ENCODE data around the gene PLAA. TPM values are rescaled to one million over a fixed set of nuclear protein-coding genes. Genes with fewer than 3 reads are reported as not detected.

Gene PLAA
- total RNA-seq = 10 to 100 TPM; 18.0 to 27.7 (median 23.8) TPM

- TF ChIP-seq POLR2A (IDR thresholded peaks at IDR 0.05) (peak in 2 of 4 donors; percentile 18 to 51), CTCF (IDR thresholded peaks at IDR 0.05) (peak in 3 of 6 experiments; percentile 18 to 35 (median 20))
- WGBS, 2 donors = 0 to 1% methylated on average over 17 to 36 of the region's 76 CpGs
- peaks cover 18 to 50% (median 20%) of the 10 kb centered on the region in 3 donors for H3K4me1 ChIP-seq
- H3K9me3 ChIP-seq = no peaks in the 10 kb centered on the region
- H3K36me3 ChIP-seq = peaks cover 0 to 4% (median 0%) of the 10 kb centered on the region in 3 donors
- peak; percentile 71 for DNase-seq
- H3K27me3 ChIP-seq = no peaks in the 10 kb centered on the region
- intact Hi-C loops (cut with DNase I) = no loop called here
- peak within 1 kb of the TSS; percentile 82 to 91 (median 88) for H3K4me3 ChIP-seq
- peak within 1 kb of the TSS; percentile 97 to 98 (median 98) for H3K27ac ChIP-seq
Observed at GRCh38 chr9:26946753-26947727, at the start of gene PLAA. PLAA (minus strand) TSS chr9:26947242; CDS start chr9:26947045, 197 bp downstream.

- intact Hi-C loops (cut with DNase I) = no loop called here
- Histone ChIP-seq H3K9me3 (no peaks in the 10 kb centered on the region), H3K27ac (no peak overlapping the region), H3K4me3 (no peak overlapping the region), H3K4me1 (no peaks in the 10 kb centered on the region), H3K36me3 (peaks cover 0 to 19% (median 0%) of the 10 kb centered on the region in 3 donors), H3K27me3 (no peaks in the 10 kb centered on the region)
- 73 to 91% methylated on average over 2 of the region's 2 CpGs for WGBS, 2 donors
- TF ChIP-seq CTCF (IDR thresholded peaks at IDR 0.05) = no peak
- no peak for TF ChIP-seq POLR2A (IDR thresholded peaks at IDR 0.05)
- no peak for DNase-seq
Observed at GRCh38 chr9:26995810-26996209, 48.8 kb upstream of the PLAA start.

- Histone ChIP-seq H3K4me3 (no peak overlapping the region), H3K4me1 (no peaks in the 10 kb centered on the region), H3K9me3 (no peaks in the 10 kb centered on the region), H3K27ac (no peak overlapping the region), H3K36me3 (peaks cover 0 to 85% (median 6%) of the 10 kb centered on the region in 3 donors), H3K27me3 (no peaks in the 10 kb centered on the region)
- intact Hi-C loops (cut with DNase I) = no loop called here
- TF ChIP-seq CTCF (IDR thresholded peaks at IDR 0.05) (no peak), POLR2A (IDR thresholded peaks at IDR 0.05) (no peak)
- no peak for DNase-seq
- 50 to 71% methylated on average over 1 of the region's 1 CpG for WGBS, 2 donors
Observed at GRCh38 chr9:26983340-26983739, 36.3 kb upstream of the PLAA start.

GRCh38 chr9:26975728-26976707 is 29.0 kb upstream of the PLAA start:
- 86 to 89% methylated on average over 16 of the region's 18 CpGs for WGBS, 2 donors
- Histone ChIP-seq H3K36me3 (peaks cover 0 to 22% (median 0%) of the 10 kb centered on the region in 3 donors), H3K9me3 (no peaks in the 10 kb centered on the region), H3K4me3 (no peak overlapping the region), H3K27me3 (no peaks in the 10 kb centered on the region), H3K4me1 (peaks cover 0 to 8% (median 0%) of the 10 kb centered on the region in 3 donors), H3K27ac (no peak overlapping the region)
- DNase-seq = no peak
- TF ChIP-seq CTCF (IDR thresholded peaks at IDR 0.05) (peak in 4 of 6 experiments; percentile 13 to 45 (median 34)), POLR2A (IDR thresholded peaks at IDR 0.05) (no peak)
- intact Hi-C loops (cut with DNase I) = loop anchor here (10.0 kb wide), 1 partner anchor 231 kb away; no protein-coding TSS in a partner anchor
